Measurements from ENCODE around the gene NPTN.
A peak's percentile ranks its signal among the peaks of the same experiment; 100 is the strongest.

- TF ChIP-seq CTCF (IDR thresholded peaks at IDR 0.05): no peak
- peak in 1 of 2 donors; percentile 18 for TF ChIP-seq POLR2A (IDR thresholded peaks at IDR 0.05)
These were observed 1.1 kb downstream of the NPTN start for GRCh38 chr15:73631915-73632669.
